ENCODE data around the gene ANXA10.

Gene ANXA10

GRCh38 chr4:168128601-168129000 is 36.3 kb downstream of the ANXA10 start:
- no peak overlapping the region for H2AFZ ChIP-seq (ENCODE audit: low read length)
- no peak overlapping the region for H3K9ac ChIP-seq (ENCODE audit: low read depth, low read length, poor library complexity, severe bottlenecking)
- no peaks in the 10 kb centered on the region for H3F3A ChIP-seq (ENCODE audit: low read depth)
- H3K4me1 ChIP-seq (ENCODE audit: insufficient read depth, low read length, poor library complexity, severe bottlenecking) = no peaks in the 10 kb centered on the region
- no peaks in the 10 kb centered on the region for H3K9me2 ChIP-seq (replicated peaks; ENCODE audit: low read depth, low read length)
- no peaks in the 10 kb centered on the region for H3K36me3 ChIP-seq (ENCODE audit: insufficient read depth, low read length)
- no peak overlapping the region for H3K4me2 ChIP-seq (ENCODE audit: low read depth, low read length, poor library complexity, severe bottlenecking)
- no peaks in the 10 kb centered on the region for H3K79me2 ChIP-seq (ENCODE audit: insufficient read depth, low read length)
- H4K20me1 ChIP-seq (ENCODE audit: insufficient read depth, low read length, poor library complexity, severe bottlenecking) = no peaks in the 10 kb centered on the region
- H3K4me3 ChIP-seq (ENCODE audit: low read length, poor library complexity, severe bottlenecking) = no peak overlapping the region
- H3K9me3 ChIP-seq (ENCODE audit: insufficient read depth, low read depth, low read length) = no peaks in the 10 kb centered on the region
- TF ChIP-seq, protein P1, sequence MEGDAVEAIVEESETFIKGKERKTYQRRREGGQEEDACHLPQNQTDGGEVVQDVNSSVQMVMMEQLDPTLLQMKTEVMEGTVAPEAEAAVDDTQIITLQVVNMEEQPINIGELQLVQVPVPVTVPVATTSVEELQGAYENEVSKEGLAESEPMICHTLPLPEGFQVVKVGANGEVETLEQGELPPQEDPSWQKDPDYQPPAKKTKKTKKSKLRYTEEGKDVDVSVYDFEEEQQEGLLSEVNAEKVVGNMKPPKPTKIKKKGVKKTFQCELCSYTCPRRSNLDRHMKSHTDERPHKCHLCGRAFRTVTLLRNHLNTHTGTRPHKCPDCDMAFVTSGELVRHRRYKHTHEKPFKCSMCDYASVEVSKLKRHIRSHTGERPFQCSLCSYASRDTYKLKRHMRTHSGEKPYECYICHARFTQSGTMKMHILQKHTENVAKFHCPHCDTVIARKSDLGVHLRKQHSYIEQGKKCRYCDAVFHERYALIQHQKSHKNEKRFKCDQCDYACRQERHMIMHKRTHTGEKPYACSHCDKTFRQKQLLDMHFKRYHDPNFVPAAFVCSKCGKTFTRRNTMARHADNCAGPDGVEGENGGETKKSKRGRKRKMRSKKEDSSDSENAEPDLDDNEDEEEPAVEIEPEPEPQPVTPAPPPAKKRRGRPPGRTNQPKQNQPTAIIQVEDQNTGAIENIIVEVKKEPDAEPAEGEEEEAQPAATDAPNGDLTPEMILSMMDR (conservative IDR thresholded peaks at IDR 0.05; ENCODE audit: low read length) = no peak
- no peak for TF ChIP-seq EZH2phosphoT487 (IDR thresholded peaks at IDR 0.05; ENCODE audit: borderline replicate concordance)
- H3K27me3 ChIP-seq (ENCODE audit: insufficient read depth, low read length, poor library complexity, severe bottlenecking) = no peaks in the 10 kb centered on the region

DNA sequence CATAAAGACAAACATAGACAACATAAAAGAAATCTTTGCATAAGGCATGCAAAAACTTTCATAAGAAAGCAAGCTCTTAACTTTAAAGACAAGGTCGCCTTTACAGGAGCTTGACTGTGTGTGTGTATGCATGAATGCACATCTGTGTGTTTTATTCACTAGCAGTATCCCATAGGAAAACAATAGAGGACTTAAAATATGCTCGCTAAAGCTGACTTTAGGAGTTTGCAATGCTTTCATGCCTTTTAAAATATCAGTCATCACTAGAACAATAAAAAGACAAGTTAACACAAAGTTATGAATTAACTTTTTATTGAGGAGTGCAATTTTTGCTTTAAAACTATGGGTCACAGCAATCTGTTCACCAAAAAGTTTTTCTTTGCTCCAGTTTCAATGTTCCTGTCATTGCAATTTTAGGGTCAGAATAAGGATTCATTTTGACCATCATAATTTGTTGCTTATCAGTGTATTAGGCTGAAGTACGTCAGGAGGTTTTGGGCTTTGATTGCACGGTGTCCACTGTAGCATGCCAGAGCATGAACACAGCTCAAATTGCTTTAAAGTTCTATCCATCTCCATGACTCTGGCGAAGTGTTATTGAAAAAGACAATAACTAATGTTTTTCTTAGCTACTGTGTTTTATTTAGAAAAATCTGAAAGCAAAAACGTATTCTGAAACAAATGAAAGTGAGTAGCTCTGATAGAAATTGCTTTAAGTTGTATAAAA is 36.9 kb downstream of the ANXA10 start:
- no peak overlapping the region for H3K9ac ChIP-seq (ENCODE audit: low read depth, low read length, poor library complexity, severe bottlenecking)
- H3K79me2 ChIP-seq (ENCODE audit: insufficient read depth, low read length) = no peaks in the 10 kb centered on the region
- H3K4me1 ChIP-seq (ENCODE audit: insufficient read depth, low read length, poor library complexity, severe bottlenecking) = no peaks in the 10 kb centered on the region
- no peak overlapping the region for H3K4me3 ChIP-seq (ENCODE audit: low read length, poor library complexity, severe bottlenecking)
- H3F3A ChIP-seq (ENCODE audit: low read depth) = no peaks in the 10 kb centered on the region
- no peaks in the 10 kb centered on the region for H3K9me3 ChIP-seq (ENCODE audit: insufficient read depth, low read depth, low read length)
- H3K27me3 ChIP-seq (ENCODE audit: insufficient read depth, low read length, poor library complexity, severe bottlenecking) = no peaks in the 10 kb centered on the region
- H2AFZ ChIP-seq (ENCODE audit: low read length) = no peak overlapping the region
- H3K36me3 ChIP-seq (ENCODE audit: insufficient read depth, low read length) = no peaks in the 10 kb centered on the region
- H4K20me1 ChIP-seq (ENCODE audit: insufficient read depth, low read length, poor library complexity, severe bottlenecking) = no peaks in the 10 kb centered on the region
- TF ChIP-seq, protein P1 (conservative IDR thresholded peaks at IDR 0.05; ENCODE audit: low read length) = no peak
- no peak for TF ChIP-seq EZH2phosphoT487 (IDR thresholded peaks at IDR 0.05; ENCODE audit: borderline replicate concordance)
- no peak overlapping the region for H3K4me2 ChIP-seq (ENCODE audit: low read depth, low read length, poor library complexity, severe bottlenecking)
- no peaks in the 10 kb centered on the region for H3K9me2 ChIP-seq (replicated peaks; ENCODE audit: low read depth, low read length)

DNA sequence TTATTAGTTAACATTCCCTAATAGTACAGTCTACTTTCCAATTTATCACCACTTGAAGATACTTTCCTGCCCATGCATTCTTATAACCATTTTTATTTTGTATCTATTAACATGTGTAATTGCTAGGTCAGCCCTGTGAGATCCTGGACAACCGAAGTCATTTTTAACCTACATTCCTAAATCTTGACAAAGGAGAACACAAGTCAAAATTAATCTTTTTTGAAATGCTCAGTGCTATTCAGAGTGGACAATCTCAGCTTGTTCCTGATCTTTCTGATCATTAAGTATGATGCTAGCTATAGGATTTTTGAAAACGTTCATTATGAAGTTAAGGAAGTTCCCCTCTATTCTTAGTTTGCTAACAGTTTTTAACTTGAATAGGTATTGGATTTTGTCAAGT is 37.5 kb downstream of the ANXA10 start:
- H3F3A ChIP-seq (ENCODE audit: low read depth) = no peaks in the 10 kb centered on the region
- no peak overlapping the region for H3K4me3 ChIP-seq (ENCODE audit: low read length, poor library complexity, severe bottlenecking)
- H3K27me3 ChIP-seq (ENCODE audit: insufficient read depth, low read length, poor library complexity, severe bottlenecking) = no peaks in the 10 kb centered on the region
- no peaks in the 10 kb centered on the region for H3K9me2 ChIP-seq (replicated peaks; ENCODE audit: low read depth, low read length)
- H3K36me3 ChIP-seq (ENCODE audit: insufficient read depth, low read length) = no peaks in the 10 kb centered on the region
- H2AFZ ChIP-seq (ENCODE audit: low read length) = no peak overlapping the region
- no peaks in the 10 kb centered on the region for H3K9me3 ChIP-seq (ENCODE audit: insufficient read depth, low read depth, low read length)
- H3K79me2 ChIP-seq (ENCODE audit: insufficient read depth, low read length) = no peaks in the 10 kb centered on the region
- H3K9ac ChIP-seq (ENCODE audit: low read depth, low read length, poor library complexity, severe bottlenecking) = no peak overlapping the region
- no peaks in the 10 kb centered on the region for H3K4me1 ChIP-seq (ENCODE audit: insufficient read depth, low read length, poor library complexity, severe bottlenecking)
- TF ChIP-seq, protein P1 (conservative IDR thresholded peaks at IDR 0.05; ENCODE audit: low read length) = no peak
- no peak for TF ChIP-seq EZH2phosphoT487 (IDR thresholded peaks at IDR 0.05; ENCODE audit: borderline replicate concordance)
- no peaks in the 10 kb centered on the region for H4K20me1 ChIP-seq (ENCODE audit: insufficient read depth, low read length, poor library complexity, severe bottlenecking)
- no peak overlapping the region for H3K4me2 ChIP-seq (ENCODE audit: low read depth, low read length, poor library complexity, severe bottlenecking)

Measured in Loucy (cell line).